Tibial nerve (tissue), 3 donors: Measurements from ENCODE around the gene GPR146.

Experiments
- POLR2A ChIP-seq, 2 donors: fragments of 450-650 bp; IDR thresholded peaks; one replicate each; pipeline ENCODE4 v1.6.1; 2017; ENCODE audit warnings: antibody characterized with exemption in 2 of 2, mild to moderate bottlenecking in 2 of 2, moderate library complexity in 2 of 2
- TF ChIP-seq, protein P1 (sequence below), 5 experiments: fragments of 200-600 bp in 3 of 5; fragments of 450-650 bp in 2 of 5; sonication (generic) in 3 of 5; IDR thresholded peaks; one replicate each; pipeline ENCODE4 v1.5.1; 2016 to 2019; ENCODE audit warnings: antibody characterized with exemption in 5 of 5, mild to moderate bottlenecking in 3 of 5, moderate library complexity in 2 of 5

- no peak for TF ChIP-seq POLR2A (IDR thresholded peaks at IDR 0.05)
- TF ChIP-seq, protein P1, sequence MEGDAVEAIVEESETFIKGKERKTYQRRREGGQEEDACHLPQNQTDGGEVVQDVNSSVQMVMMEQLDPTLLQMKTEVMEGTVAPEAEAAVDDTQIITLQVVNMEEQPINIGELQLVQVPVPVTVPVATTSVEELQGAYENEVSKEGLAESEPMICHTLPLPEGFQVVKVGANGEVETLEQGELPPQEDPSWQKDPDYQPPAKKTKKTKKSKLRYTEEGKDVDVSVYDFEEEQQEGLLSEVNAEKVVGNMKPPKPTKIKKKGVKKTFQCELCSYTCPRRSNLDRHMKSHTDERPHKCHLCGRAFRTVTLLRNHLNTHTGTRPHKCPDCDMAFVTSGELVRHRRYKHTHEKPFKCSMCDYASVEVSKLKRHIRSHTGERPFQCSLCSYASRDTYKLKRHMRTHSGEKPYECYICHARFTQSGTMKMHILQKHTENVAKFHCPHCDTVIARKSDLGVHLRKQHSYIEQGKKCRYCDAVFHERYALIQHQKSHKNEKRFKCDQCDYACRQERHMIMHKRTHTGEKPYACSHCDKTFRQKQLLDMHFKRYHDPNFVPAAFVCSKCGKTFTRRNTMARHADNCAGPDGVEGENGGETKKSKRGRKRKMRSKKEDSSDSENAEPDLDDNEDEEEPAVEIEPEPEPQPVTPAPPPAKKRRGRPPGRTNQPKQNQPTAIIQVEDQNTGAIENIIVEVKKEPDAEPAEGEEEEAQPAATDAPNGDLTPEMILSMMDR (IDR thresholded peaks at IDR 0.05), result no peak
Measured at GRCh38 chr7:1021366-1021765, 23.0 kb upstream of the GPR146 start.
